ENCODE results near the gene OSBPL1A.
"Not testable (repeated sequence)": the region's sequence is repeated elsewhere in the genome, so short reads cannot be mapped to it uniquely, and the experiment has no call there.

Gene OSBPL1A

DNA sequence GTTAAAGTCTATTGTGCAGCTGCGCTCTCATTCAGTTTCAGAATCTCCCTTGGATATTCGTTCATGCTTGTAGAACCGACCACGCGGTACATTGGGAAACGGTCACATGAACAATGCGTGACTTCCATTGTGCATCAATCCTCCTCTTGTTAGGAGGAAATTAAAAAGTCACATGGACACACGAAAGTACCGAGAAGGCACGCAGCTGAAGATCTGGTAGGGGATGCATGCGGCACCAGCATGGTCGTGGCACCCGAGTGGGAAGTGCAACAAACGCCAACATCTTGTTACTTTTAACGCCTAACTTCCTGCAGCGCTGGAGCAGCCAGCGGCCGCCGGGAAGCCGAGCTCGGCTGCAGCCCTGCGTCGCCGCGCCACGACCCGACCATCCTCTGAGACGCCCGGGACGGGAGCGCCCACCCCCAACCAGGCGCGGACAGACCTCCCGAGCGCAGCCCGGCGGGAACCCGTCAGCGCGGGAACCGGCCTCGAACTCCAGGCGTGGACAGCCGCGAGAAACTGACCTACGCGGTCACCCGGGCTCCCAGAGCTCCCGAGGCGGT is 412 bp downstream of the OSBPL1A start:
- peak; percentile 71 for DNase-seq (ENCODE audit: low spot score)

DNA sequence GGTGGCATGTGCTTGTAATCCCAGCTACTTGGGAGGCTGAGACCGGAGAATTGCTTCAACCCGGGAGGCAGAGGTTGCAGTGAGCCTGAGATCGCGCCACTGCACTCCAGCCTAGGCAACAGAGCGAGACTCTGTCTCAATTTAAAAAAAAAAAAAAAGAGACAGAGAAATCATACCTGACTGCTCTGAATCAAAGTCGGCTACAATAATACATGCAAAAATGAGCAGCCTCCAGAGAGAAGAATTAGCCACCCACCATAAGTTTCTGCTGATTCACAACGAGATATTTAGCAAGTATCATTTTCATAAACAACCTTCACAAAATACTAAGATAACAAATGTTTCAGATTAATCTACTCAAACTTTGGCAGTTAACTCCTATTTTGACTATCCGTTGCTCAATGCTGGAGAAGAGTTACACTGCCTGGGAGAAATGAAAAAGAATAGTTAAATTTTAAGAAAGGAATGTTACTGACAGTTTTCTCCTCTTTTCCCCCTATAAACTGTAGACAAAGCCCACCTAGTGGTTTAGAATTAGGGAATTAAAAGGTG is 1.5 kb downstream of the OSBPL1A start:
- no peak for DNase-seq (ENCODE audit: low spot score)

DNA sequence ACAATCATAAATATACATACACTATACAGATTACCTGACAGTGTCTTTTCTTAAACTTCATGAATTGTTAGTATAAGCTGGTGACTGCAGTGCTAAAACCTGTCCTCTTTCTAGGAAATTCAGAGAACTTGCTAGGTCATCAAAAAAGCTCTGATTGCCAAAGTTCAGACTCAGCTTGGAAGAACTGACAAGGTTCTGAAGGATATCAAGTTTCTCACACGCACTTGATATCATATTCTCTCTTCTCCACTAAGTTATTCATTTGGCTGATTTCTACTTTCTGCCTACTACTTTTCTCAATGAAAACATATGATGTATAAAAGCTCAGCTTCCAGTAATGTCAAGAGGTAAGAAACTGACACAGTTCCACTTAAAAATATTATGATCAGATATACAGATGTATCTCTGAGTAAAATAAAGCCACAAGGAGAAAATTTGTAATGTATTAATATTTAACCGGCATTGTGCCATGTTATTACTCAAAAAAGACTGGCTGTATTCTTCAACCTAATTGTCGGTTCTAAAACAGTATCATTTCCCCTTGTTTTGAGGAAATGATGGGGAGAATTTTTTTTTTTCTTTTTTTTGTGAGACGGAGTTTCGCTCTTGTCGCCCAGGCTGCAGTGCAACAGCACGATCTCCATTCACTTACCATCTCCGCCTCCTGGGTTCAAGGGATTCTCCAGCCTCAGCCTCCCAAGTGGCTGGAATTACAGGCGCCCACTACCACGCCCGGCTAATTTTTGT is 2.4 kb downstream of the OSBPL1A start:
- no peak for DNase-seq (ENCODE audit: low spot score)

DNA sequence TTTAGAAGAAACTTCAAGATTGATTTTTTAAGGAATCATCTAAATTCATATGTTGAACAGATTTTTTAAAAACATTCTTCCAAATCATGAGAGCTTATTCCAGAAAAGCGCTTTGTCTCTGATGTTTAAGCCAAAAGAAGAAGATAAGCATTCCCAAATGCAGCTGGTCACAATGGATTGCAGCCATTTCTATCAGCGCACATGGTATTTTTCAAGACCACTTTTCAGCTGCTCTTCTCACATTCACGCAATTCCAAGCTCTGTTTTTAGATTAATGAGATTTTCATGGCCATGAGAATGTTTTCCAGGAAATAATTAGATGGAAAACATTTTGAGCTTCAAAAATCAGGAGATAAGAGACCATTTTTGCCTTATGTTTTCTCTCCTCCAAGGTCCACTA is 8.7 kb downstream of the OSBPL1A start:
- DNase-seq (ENCODE audit: low spot score): no peak

DNA sequence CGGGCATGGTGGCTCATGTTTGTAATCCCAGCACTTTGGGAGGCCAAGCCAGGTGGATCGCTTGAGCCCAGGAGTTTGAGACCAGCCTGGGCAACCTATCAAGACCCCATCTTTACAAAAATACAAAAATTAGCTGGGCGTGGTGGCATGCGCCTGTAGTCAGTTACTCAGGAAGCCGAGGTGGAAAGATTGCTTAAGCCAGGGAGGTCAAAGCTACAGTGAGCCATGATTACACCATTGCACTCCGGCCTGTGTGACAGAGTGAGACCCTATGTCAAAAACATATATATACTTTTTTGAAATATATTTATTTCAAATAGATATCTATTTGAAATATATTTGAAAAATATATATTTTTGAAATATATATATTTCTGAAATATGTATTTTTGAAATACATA is 10.9 kb downstream of the OSBPL1A start:
- no peak for DNase-seq (ENCODE audit: low spot score)

DNA sequence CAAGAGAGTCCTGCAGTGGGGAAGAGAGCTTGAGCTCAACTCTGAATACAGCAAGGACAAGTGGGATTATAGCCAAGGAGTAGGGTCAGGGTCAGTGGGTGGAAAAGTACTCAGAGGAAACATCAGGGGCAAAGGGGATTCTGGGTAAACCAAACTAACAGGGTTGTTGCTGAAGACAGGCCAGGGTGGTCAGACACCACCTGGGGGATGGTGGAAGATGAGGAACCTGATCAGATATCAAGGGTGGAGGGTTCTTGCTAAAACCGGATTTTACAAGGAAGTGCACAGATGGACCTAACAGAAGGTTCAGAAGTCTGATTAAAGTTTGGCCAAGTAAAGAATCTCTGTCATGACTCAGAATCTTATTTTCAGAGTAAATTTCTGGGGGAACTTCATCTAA is 16.5 kb downstream of the OSBPL1A start:
- no peak for DNase-seq (ENCODE audit: low spot score)

DNA sequence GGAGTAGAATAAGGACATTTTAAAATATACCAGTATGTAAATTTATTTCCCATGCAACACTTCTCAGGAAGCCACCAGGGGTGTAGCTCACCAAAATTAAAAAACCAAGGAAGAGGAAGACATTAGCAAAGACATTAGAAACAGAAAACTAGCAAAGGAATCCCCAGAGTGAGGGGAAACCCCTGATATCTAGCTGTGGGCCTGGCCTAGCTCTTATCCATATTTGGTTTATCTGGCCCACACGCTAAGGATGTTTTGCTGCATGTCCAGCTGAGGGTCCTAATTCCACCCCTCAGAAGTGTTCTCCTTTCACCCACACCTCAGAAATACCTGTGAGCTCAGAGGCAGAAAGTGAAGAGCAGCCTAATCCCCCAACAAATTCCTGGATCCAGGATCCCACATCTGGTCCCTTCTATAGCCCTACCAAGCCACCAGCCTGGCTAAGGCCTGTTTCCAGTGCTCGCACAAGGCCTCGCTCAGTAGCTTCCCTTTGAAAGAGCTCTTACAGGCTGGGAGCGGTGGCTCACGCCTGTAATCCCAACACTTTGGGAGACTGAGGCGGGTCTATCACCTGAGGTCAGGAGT is 17.4 kb downstream of the OSBPL1A start:
- no peak for DNase-seq (ENCODE audit: low spot score)

DNA sequence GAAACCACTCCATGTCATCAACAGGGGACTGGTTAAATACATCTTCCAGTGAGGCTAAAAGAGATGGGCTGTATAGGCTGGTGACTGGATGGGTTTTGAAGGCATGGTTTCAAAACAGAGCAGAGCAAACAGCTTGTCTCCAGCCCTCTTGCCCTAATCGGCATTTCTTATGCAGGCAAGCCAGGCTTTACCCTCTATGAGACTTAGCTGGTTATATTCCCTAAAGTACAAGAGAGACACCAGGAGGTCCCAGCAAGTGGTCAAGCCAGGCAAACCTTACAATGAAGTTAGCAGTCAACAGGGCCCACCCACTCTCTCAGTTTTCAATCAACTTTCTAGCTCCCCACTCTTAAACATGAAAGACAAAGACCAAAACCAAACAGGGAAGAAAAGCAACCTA is 19.0 kb downstream of the OSBPL1A start:
- DNase-seq (ENCODE audit: low spot score): no peak

DNA sequence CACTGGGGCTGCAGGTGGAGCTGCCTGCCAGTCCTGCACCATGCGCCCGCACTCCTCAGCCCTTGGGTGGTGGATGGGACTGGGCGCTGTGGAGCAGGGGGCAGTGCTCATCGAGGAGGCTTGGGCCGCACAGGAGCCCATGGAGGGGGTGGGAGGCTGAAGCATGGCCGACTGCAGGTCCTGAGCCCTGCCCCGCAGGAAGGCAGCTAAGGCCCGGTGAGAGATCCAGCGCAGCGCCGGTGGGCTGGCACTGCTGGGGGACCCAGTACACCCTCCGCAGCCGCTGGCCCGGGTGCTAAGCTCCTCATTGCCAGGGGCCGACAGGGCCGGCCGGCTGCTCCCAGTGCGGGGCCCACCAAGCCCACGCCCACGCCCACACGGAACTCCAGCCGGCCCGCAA is 21.1 kb downstream of the OSBPL1A start:
- DNase-seq (ENCODE audit: low spot score): not testable (repeated sequence)

DNA sequence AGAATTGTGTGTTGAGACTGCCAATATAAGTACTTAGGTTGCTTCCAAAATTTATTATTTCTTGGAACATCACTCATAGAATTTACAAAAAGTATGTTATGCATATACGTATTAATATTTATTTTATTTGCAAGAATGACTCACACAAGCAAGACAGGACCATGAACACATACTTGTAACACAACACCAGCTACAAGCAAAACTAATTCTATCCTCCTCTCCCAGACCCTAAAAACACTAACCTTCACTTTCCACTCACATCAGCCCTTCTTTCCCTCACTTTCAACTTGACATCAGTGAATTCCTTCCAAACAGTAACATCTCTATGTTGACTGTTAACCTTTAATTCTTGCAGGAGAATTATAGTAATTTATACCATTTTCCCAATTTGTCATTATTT is 24.3 kb downstream of the OSBPL1A start:
- no peak for DNase-seq (ENCODE audit: low spot score)

DNA sequence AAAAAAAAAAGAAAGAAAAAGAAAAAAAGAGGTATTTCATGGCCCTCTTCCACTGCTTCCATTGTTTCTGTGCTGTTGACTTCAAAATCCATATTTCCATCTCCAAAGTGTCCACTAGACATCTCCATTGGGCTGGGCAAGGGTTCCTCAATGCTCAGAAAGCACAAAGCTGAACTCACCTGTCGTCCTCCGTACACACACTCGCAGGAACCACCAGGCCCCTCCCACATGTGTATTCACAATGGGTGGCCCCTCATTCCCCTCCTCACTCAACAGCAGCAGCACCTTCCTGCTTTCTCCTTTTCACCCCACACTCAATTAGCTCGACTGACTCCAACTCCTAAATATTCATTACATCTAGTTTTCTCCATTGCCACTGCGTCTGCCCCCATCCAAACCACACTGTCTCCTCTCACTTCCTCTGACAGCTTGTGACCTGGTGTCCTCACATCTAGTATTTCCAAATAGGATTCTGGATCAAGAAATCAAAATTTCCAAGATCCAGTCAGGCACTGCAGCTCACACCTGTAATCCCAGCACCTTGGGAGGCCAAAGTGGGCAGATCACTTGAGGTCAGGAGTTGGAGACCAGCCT is 25.2 kb downstream of the OSBPL1A start:
- DNase-seq (ENCODE audit: low spot score): no peak

DNA sequence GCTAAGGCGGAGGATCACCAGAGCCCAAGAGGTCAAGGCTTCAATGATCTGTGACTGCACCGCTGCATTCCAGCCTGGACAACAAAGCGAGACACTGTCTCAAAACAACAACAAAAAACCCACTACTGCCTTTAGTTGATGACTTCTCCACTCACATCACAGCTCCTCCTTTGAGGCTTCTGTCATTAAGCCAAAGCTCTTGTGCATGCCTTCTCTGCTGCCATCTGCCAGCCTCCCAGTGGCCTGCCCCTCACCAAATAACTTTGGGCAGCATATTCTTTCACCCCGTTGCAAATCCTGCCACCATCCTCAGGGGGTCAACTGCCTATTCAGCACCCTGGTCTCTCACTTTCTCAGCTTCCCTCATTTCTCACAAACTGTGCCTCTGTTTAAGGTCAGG is 27.5 kb downstream of the OSBPL1A start:
- no peak for DNase-seq (ENCODE audit: low spot score)

DNA sequence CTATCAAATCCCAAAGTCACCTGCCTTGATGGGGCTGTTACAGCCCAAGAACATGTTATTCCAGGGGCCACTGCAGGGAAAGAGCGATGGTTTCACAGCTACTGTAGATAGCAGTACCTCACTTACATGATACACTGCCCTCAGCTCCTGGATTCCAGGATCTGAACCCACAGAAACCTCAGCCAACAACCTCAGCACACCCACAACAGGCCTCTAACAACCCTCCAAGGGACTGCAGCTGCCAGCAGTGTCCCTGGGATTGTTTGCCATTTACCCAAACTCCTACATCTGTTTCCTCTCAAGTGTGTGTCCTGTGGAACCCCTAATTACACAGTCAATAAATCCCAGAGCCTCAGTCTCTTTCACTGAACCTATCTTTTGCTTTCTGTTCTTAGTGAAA is 28.2 kb downstream of the OSBPL1A start:
- no peak for DNase-seq (ENCODE audit: low spot score)

DNA sequence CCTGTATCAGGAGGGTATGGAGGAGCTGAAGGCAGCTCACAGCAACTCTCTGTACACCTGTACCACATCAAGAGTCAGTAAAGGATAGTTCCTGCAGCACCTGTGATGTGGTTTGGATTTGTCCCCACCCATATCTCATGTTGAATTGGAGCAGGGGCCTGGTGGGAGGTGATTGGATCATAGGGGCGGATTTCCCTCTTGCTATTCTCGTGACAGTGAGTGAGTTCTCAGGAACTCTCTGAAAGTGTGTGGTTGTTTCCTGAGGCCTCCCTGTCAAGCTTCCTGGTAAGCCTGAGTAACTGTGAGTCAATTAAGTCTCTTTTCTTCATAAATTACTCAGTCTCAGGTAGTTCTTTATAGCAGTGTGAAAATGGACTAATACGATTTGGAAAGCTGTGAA is 28.9 kb downstream of the OSBPL1A start:
- DNase-seq (ENCODE audit: low spot score): no peak

DNA sequence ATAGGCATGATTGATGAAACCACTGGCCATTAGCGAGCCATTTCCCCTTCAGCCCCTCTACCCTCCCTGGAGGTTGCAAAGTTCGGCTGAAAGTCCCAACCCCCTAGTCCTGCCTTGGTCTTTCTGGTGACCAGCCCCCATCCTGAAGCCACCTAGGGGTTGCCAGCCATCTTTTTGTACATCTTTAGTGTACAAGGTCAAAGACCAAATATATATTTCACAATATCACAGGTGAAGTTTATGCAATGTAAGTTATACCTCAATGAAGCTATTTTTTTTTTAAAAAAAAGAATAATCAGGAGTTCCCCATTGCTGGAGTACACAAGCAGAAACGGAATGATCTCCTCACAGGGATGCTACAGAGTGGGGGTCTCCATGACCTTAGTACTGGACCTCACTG is 31.3 kb downstream of the OSBPL1A start:
- no peak for DNase-seq (ENCODE audit: low spot score)

DNA sequence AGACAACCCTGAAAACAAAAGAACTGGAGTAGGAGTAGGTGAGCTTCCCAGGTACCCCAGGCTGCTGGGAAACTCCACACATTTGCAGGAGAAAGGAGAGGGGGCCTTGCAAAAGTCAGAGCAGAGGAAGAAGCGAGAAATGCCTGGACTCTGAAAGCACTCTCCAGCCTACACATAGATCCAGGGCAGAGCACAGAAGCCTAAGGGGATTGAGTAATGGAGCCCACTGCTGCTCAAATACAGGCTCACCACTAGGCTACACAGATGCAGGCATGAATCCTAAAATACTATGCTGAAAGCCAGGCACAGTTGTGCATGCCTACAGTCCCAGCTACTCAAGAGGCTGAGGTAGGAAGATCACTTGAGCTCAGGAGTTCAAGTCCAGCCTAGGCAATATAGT is 33.4 kb downstream of the OSBPL1A start:
- DNase-seq (ENCODE audit: low spot score): peak; percentile 15

DNA sequence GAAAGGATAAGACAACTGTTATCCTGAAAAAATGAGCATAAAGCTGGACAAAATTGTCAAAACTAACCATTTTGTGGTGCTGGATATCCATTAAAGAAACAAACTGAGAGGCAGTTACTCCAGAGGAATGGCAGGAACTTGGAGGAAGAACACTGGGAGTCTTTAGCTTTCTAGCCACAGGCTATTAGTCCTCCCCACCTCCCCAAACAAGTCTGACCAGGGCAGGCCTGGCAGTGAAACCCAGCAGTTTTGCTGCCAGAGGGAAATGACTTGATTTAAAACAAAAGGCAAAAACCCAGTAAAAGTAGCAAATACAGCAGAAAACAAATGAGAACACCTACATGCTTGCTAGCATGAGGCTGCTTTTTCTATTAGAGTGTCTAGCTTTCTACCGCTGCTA is 34.9 kb downstream of the OSBPL1A start:
- DNase-seq (ENCODE audit: low spot score): peak; percentile 10

DNA sequence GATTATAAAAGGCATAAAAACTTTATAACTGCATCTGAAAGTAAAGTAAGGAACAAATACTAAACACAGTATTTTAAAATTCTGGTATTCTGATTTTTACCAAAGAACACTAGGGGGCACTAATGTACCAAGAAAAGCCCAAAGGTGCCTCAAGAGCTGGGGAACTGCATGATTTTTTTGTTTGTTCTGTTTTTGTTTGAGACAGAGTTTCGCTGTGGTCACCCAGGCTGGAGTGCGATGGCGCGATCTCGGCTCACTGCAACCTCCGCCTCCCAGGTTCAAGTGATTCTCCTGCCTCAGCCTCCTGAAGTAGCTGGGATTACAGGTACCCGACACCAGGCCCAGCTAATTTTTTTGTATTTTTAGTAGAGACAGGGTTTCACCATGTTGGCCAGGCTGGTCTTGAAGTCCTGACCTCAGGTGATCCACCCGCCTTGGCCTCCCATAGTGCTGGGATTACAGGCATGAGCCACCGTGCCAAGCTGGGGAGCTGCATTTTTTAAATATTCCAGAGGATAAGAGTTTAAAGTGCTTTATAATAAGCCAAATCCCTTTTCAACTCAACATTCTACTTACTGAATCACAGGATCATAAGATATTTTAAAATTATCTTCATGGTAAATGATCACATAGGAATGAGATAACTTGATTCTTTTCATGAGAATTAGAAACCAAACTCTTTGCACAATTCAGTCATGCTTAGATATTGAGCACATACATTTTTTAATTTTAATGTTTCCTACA is 37.7 kb downstream of the OSBPL1A start:
- DNase-seq (ENCODE audit: low spot score): peak; percentile 76

DNA sequence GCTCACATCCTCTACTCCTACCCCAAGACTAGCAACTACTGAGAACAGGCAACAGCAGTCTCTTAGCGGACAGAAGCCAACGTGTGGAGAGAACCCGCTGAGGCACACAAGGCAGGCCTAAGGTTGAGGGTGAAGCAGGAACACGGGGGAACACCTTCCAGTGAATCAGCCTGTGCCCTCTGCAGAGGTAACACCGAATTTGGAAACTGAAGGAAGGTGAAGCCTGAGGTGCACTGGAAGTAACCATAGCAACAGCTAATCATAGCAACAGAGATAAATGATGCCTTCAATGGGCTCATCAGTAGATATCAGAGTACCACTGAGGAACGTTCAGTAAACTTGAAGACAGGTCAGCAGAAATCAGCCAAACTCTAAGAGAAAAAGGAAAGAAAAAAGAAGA is 43.3 kb downstream of the OSBPL1A start:
- no peak for DNase-seq (ENCODE audit: low spot score)

DNA sequence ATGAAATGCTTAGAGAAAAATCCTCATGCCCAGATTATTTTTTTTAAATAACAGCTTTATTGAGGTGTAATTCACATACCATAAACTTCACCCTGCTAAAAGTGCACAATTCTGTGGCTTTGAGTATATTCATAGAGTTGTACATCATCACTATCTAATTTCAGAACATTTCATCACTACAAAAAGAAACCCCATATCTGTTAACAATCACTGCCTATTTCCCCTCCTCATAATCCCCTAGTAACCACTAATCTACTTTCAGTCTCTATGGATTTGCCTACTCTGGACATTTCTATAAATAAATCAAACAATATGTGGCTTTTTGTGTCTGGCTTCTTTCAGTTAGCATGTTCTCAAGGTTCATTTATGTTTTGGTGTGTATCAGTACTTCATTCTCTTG is 51.4 kb downstream of the OSBPL1A start:
- DNase-seq (ENCODE audit: low spot score): no peak

DNA sequence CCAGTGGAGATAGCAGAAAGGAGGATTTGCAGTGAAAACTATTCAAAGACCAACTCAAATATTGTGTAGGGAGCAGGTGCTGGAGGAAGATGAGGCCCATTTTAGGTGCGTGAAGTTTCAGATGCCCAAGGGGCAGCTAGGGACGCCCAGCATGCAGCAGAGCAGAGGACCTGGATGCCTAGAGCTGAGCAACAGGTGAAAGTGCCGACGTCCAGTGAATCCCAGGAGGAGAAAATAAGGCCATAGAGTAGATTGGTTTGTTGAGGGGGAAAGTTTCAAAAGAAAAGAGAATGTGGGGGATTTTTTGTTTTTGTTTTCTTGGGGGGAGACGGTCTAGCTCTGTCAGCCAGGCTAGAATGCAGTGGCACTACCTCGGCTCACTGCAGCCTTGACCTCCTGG is 53.1 kb downstream of the OSBPL1A start:
- DNase-seq (ENCODE audit: low spot score): no peak

DNA sequence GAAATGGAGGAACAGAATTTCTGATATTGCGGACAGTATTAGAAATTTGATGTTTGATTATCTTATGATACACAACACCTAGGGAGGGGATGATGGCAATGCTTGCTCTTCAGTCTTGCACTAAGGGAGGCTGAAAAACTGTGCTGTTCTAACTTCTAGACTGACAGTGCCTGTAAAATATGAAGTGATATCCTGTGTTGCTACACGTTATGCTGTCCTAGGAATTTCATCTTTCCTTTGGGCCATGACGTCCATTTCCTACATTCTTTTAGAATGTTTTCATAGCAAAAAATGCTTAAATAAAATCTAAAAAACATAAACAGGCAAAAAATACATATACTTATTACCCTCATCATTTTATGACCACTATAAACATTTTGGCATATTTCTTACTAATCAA is 55.3 kb downstream of the OSBPL1A start:
- DNase-seq (ENCODE audit: low spot score): no peak

All from cerebellar cortex (tissue), 1 donor.